Gastrocnemius medialis (tissue), 4 donors: ENCODE results near the gene ARHGAP26.

Source experiments
- POLR2A ChIP-seq, 2 donors: fragments of 450-650 bp; IDR thresholded peaks; one replicate each; pipeline ENCODE4 v1.6.1; 2017; ENCODE audit warnings: antibody characterized with exemption in 2 of 2, mild to moderate bottlenecking in 2 of 2, moderate library complexity in 2 of 2
- TF ChIP-seq, protein P1 (sequence below), 5 experiments: fragments of 450-650 bp in 3 of 5; fragments of 200-600 bp in 2 of 5; sonication (generic) in 2 of 5; IDR thresholded peaks in 4 of 5; conservative IDR thresholded peaks in 1 of 5; 1 replicate in 4 of 5; 2 replicates in 1 of 5; pipeline ENCODE4 v1.5.1; 2016 to 2019; ENCODE audit warnings: antibody characterized with exemption in 5 of 5, mild to moderate bottlenecking in 3 of 5, moderate library complexity in 3 of 5

GRCh38 chr5:142779163-142779840 is 9.1 kb downstream of the ARHGAP26 start:
- TF ChIP-seq, protein P1, sequence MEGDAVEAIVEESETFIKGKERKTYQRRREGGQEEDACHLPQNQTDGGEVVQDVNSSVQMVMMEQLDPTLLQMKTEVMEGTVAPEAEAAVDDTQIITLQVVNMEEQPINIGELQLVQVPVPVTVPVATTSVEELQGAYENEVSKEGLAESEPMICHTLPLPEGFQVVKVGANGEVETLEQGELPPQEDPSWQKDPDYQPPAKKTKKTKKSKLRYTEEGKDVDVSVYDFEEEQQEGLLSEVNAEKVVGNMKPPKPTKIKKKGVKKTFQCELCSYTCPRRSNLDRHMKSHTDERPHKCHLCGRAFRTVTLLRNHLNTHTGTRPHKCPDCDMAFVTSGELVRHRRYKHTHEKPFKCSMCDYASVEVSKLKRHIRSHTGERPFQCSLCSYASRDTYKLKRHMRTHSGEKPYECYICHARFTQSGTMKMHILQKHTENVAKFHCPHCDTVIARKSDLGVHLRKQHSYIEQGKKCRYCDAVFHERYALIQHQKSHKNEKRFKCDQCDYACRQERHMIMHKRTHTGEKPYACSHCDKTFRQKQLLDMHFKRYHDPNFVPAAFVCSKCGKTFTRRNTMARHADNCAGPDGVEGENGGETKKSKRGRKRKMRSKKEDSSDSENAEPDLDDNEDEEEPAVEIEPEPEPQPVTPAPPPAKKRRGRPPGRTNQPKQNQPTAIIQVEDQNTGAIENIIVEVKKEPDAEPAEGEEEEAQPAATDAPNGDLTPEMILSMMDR (IDR thresholded peaks at IDR 0.05 in 4 of 5, conservative IDR thresholded peaks at IDR 0.05 in 1 of 5), result no peak
- TF ChIP-seq POLR2A (IDR thresholded peaks at IDR 0.05), result no peak
